ENCODE measurements around the gene FMNL2.
"Not testable (repeated sequence)": the region's sequence is repeated elsewhere in the genome, so short reads cannot be mapped to it uniquely, and the experiment has no call there.

Gene FMNL2

DNA sequence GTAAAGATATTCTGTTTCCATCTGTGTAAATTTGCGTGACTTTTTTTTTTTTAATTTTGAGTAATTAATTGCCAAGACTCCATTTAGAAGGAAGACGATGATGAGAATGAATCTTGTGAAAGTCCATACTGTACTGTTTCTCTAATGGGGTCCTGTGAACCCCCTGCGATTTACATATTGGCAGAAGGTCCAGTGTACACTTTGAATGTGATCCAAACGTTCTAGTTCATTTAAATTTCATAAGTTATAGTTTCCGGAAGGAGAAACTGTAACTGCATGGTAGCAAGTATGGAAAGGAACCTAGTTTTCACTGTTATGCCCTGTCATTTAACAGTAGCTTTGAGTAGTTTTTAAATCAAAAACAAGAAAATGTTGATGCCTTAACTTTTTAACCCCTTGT is 166.7 kb downstream of the FMNL2 start:
- DNase-seq: no peak

DNA sequence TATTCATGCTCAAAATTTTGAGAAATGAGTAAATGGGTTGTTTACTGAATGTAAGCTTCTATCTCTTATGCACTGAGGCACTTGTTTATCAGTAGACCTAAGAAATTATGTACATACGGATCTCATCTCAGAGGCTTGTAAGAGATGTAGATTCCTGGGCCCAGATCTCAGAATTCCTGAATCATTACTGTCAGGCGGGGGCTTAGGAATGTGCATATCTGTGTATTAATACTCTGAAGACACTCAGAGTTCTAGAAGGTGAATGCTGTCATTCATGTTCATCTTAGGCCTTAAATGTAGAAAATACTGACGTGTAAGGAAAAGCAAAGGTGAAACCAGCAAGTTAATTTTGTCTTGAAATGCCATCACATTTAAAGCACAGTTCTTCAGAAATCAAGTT is 169.6 kb downstream of the FMNL2 start:
- no peak for DNase-seq

DNA sequence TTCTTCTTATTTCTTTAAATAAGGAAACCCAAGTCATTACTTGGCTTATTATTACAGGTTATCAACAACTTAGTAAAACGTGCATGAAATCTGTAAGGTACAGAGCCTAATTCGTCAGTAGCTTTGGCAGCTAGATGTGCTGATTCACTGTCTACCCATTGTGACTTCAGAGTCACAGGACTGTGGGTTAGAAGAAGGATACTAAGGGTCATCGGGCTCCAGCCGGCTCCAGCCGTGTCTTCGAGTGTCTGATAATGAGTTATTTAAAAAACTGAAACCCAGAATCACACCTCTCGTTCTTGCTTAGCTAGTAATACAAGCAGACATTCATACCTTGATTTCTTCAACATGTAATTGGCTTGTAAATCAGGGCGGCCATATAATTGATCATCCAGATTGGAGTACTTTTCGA is 170.5 kb downstream of the FMNL2 start:
- DNase-seq: no peak

DNA sequence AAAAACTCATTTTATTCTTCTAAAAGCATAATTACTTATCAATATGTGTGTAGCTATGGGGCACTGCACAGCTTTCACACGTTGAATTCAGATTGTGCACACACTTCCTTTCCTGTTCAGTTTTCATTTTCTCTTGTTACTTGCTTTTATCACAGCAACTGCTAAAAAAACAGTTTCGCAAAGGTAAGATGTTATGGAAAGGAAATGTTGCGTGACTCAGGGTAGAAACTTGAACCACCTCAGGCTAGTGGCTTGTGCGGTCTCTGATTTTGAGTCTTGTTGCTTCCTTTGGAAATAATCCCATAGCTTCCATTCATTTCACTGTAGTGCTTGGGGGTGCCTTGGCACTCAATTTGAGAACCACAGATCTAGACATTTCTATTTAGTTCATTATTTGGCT is 171.9 kb downstream of the FMNL2 start:
- no peak for DNase-seq

DNA sequence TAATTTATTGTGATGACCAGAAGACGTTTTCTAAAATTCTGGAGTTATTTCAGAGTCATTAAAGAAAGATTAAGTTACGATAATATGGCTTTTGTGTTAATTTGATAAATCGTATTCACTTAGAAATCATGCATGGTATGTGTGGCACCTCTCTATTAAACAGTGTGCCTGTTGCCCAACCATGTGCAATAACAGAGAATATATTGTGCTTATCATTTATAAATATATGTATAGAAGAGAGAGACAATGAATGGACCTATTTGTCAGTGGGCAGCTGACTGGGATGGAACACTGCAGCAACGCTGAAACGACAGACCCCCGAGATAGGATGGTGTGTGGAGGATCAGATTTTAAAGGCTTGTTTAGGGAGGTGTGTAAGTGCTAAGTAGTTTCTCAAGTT is 172.9 kb downstream of the FMNL2 start:
- DNase-seq: no peak

DNA sequence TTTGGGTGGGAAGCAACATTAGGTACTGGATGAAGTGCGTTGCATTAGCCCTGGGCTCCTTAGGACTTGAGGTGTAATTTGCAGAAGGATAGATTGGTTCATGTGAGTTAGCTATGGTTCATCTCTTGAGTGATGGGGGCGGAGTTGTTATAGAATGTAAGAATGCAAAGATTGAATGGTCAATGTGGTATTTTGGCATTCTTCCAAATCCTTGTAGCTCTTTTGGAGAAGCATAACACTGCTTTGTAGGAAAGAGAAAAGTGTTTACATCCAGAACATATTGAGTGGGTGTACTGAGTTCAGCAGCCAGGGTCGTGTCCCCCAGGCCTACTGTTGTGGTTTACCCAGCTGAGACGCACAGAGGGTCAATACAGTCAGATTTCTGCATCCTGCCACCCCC is 173.5 kb downstream of the FMNL2 start:
- no peak for DNase-seq

DNA sequence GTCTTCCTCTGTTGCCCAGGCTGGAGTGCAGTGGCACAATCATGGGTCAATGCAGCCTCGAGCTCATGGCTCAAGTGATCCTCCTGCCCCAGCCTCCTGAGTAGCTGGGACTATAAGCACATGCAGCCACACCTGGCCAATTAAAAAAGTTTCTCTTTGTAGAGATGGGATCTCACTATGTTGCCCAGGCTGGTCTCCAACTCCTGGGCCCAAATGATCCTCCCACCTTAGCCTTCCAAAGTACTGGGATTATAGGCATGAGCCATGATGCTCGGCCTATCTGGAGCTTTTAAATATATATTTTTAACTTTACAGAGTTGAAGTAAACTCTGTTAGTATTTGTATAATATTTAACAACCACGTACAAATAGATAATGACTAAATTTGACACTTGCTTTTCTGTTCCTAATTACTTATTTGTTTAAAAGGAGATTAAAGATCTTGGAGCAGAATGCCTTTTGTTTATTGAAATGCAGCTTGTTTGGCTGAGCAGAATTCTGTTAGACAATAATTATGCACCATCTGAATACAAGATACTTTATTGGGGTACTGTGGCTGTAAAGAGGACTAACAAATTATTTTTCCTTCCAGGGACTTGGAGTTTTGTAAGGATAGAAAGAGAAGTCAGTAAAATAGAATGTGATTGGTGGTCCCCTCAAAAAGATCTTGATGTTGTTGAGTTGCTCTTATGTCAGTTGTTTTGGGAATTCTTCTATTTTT is 175.0 kb downstream of the FMNL2 start:
- no peak for DNase-seq

DNA sequence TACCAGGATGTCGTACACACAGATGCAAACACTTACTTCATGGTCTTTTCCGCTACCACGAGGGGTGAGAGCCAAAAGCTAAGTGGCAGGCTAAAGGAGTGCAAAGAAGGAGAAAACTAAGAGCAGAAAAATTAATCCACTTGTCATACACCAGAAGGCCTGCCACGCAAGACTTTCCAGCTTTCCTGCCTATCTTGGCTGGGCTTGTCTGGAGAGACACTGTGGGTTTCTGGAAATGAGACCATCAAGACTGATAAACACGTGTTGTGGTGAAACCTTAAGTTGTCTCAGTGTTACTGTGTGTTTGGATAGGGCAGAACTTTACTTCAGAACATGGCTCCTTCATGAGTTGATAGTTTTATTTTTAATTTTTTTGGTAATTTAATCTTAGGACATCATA is 175.6 kb downstream of the FMNL2 start:
- no peak for DNase-seq

DNA sequence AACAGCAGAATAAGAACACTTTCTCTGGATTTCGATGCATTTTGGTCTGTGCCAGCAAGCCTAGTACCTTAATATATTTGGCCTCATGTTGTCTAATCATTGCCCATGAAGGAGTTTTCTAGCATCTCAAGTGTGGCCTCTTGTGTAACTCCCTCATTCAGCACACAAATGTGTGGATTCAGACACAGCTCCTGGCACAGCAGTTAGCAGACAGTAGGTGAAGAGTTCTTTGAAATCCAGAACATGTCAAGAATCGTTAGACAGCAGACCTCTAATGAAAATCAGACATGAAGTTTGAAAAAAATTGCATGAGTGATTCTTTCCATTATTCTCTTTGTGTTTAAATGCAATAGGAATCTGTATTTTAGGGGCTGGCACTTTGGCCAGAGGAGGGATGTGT is 177.0 kb downstream of the FMNL2 start:
- DNase-seq: no peak

DNA sequence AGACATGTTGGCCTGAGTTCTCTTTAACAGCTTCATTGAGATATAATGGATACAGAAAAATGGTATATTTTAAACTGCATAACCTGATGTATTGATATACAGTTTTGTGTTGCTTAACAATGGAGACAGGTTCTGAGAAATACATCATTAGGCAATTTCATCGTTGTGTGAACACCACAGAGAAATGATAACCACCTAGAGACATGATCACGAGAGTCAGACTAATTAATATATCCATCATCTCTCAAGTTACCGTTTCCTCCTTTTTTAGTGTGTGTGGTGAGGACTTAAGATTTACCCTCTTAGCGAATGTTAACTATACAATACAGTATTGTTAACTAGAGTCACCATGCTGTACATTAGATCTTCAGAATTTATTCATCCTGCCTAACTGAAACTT is 178.1 kb downstream of the FMNL2 start:
- DNase-seq: no peak

DNA sequence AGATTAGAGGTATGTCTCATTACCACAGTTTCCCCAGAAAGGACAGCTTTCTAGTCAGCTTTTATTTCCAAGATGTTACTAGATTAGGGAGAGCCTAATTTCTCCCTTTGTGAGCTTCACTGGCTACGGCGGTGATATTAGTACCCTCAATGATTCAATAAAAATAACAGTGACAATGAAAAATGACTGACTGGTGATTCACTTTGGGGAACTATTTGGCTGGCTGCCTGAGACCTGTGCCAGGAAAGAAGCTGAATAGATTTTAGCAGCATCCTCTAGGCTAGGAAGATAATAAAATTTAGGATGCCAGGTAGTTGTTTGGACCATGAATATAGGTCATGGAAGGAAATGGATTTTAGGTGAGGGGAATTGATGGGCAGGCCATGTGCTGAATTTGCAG is 178.7 kb downstream of the FMNL2 start:
- no peak for DNase-seq

DNA sequence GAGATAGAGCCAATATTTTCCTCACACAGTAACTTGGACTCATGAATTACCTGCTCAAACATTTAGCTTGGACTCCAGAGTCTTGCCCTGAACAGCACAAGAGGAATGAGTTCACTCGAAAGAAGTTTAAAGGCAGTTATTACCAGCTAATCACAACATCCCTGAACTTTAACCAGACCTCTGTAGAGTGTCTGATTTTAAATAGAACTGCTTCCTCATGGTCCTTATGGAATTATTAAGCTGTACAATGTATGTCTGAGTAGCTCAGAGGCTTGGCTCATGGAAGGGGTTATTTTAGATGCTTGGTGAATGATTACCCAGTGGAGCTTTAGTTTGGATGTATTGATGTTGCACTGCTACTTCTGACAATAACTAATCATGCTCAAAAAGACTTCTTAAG is 183.1 kb downstream of the FMNL2 start:
- no peak for DNase-seq

DNA sequence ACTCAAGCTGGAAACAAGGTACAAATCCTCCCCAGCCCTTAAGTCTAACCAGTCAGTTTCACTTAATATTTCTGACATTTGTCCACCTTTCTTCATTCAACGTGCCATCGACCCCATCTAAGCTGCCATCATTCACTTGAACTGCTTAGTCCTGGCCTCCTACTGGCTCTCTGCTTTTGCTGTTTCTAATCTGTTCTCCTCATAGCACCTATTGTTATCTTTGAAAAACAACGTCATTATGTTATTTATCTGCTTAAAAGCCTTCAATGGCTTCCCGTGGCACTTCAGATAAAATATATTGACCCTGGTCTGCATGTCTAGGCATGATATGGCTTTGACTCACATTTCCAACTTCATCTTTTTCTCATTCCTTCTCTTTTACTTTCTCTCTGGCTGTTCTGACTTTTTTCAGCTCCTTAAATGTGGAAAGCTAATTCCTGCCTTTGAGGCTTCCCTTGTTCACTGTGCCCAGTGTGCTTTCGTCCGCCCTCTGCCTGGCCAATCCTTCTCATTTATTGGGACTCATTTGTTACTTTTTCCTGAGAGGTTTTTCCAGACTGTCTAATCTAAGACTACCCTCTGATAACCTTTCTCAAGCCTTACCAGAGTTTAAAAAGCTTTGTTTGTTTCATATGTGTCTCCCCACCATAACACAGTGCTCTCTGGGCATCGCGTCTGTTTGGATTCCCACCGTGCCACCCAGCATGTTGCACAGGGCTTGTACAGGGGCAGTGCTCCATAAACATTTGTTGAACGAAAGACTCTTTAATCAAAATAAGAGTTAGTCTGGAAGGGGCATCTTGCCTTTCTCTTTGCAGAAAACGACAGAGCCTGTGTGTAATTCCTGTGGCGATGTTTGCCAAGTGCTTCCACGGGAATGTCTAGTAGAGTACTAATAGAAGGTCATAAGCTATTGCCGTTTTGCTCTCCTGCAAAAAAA is 183.9 kb downstream of the FMNL2 start:
- no peak for DNase-seq

DNA sequence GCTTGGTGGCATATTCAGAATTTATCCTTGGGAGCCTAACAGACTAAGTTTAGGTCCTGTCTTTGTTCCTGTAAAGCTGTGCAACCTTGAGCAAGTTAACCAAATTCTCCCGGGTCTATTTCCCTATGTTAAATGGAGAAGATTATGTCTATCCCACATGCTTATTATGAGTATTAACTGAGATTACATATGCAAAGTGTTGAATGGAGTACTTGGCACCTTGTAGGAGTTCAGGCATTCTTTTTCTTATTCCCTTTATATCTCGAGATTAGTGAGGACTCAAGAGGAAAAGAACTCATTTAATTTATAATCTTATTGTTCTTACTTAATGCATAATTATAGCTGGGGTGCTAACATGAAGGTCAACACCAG is 184.6 kb downstream of the FMNL2 start:
- no peak for DNase-seq

DNA sequence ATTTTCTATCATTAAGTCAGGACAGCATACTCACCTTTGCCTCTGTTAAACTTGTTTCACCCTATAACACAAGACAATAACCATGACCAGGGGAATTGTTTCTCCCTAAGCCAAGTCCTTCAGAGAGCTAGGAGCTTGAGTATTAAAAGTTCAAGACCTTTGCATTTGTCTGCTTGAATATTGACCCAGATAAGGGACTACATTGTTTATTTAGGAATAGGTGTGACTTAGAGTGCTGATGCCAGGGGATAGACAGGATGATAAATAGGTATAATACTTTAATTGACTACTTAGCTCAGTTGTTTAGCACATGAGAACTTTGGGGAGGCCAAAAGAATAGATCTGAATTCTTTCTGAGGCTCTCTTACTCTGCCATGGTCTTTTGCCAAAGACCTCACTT is 185.8 kb downstream of the FMNL2 start:
- DNase-seq: no peak

DNA sequence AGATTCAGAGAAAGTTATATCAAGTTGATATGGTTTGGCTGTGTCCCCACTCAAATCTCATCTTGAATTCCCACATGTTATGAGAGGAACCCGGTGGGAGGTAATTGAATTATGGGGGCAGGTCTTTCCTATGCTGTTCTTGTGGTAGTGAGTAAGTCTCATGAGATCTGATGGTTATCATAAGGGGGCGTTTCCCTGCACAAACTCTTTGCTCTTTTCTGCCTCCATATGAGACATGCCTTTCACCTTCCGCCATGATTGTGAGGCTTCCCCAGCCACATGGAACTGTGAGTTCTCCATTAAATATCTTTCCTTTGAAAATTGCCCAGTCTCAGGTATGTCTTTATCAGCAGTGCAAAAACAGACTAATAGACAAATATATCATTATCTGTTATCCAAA is 187.5 kb downstream of the FMNL2 start:
- DNase-seq: not testable (repeated sequence)

DNA sequence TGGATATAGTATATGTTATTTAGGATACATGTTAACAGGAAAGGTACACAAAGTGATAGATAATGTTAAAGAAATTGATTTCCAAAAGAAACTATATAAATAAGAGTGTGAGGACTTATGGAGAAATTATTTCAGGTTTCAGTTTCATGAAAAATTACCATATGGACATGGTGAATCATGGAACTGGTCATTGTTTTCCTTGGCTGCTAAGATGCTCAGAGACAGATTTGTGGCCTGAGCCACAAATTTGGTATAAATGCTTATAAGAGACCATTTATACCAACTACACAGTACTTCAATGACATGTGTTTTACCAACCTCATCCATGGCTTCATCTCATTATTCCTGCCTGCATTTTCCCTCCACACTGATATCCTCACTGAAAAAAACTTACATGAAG is 188.1 kb downstream of the FMNL2 start:
- DNase-seq: no peak

DNA sequence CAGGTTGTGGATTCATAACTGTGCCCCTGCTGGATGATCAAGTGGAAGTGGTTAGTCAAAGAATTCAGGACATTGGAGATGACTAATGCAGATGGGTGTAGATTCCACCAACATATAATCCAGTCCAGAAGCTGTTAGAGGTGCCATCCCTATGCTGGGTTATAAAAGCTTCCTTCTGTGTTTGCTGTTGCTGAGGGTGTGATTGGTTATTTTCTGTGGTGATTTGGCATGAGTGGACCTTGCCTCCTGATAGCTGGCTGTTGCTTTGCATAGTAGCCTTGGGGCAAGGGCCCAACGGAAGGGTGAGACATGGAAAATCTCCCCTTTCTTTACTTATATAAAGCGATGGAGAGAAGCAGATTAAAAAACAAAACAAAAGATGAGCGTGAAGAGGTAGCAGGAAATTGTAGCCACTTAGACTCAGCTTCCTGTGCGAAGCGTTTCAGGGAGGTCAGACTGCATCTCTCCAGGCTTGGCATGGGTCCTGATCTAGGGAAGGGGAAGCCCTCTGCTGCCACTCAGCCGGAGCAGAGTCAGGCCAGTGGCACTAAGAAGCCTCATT is 190.4 kb downstream of the FMNL2 start:
- DNase-seq: no peak

DNA sequence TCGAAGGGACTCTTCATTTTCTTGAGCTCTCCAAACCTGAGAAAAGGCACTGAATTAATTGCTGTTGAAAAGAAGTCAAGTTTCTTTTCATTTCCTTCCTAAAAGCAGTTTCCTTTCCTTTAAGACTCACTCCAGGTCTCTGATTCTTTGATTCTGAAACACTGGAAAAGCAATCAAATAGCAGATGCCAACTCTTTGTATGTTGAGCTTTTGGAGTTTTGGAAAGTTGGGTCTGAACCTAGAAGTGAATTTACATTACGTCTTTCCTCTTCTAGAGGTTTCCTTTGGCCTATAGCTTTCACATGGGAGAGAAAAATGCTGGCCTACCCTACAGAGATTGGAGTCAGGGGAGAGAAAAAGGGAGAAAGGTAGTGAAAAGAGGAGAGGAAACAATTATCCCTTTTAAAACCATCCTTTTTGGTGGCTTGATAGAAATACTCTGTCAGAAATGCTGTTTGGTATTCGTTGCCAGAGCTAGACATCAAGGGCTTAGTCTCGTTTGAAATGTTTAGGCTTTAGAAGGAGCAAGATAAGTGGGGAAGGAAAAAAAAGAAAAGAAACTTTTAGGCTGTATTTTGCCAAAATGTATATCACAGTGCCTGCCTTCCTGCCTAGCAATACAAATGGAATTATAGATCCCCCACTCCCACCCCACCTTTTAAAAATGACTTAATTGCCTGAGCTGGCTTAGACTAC is 194.6 kb downstream of the FMNL2 start:
- no peak for DNase-seq

DNA sequence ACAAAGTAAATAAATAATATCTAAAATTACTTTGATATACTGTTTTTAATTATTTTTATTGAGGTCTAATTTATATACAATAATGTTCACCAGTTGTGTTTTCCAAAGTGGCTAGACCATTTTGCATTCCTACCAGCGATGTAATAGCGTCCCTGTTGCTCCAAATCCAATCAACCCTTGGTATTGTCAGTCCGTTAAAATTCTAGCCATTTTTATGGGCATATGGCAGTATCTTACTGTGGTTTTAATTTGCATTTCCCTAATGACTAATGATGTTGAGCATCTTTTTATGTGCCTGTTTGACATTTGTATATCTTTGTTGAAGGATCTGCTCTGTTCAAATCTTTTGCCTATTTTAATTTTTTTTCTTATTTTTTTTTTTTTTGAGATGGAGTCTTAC is 197.3 kb downstream of the FMNL2 start:
- no peak for DNase-seq

DNA sequence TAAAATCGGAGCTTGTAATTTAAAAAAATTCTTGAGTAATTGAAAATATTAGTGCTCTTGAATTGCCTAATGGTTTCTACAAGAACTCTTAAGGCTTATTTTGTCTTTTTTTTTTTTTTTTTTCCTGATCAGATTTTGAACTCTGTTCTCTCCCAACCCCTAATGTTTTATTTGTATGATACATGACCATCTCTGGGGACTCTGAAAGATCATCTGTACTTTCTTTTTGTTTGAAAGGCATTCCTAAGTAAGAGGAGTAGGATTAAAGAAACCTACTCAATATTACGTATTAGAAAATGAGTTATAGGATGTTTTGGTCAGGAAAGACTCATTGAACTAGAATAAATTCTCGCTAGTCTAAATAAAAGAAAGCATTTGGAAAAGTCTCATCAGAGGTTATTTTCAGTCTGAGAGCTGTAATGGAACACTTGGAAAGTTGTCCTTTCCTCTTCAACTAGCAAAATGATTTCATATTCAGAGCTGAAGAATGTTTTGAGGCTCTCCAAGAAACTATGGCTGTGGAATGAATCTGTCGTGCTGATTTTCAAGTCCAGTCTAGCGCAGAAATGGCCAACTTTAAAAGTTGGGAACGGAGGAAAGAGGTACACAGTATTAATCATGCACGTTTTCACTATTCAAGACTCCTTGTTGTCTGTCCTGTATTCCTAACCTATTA is 199.6 kb downstream of the FMNL2 start:
- no peak for DNase-seq

DNA sequence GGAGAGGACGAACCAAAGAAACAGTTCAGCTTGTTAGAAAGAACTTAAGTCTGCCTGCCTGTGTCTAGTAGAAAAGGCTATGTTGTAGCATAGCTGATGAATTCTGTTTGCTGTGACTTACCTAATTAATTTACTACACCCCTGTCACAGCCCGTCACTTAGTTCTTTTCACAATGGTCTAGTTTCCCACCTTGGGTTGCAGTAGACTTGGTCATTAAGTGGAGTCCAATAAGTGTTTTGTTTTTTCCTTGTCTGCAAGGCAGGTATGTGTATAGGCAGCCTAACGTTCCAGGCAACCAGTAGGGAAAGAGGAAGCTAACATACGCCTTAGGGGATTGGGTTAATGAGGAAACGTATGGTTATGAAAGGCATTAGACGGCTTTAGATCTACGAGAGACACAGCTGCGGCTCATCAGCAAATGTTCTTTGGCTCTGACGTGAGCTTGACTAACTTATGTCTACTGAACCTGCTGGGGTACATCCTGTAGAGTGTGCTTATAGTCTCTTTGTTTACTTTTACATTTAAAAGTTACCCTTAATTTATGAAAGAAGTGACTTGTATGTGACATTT is 202.2 kb downstream of the FMNL2 start:
- DNase-seq: no peak

DNA sequence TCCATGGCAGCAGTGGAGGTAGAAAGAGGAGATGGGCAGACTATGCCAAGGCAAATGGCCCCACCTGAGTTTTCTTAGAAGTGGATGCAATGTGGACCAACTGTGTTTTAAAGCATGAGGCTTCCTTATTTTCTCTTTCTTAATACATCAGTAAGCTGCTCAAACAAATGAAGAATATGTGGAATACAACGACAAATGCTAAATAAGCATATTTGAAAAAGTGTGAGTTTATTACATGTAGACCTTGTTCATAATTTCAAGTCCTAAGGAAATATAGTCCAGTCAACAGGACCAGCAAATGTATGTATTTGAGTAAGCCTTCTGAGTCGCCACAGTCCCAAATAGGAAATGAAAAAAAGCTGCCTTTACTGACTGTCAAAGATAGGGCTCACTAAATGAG is 204.4 kb downstream of the FMNL2 start:
- DNase-seq: no peak

Measured in stimulated activated CD4-positive, alpha-beta T cell treated with anti-CD3 and anti-CD28 coated beads, Interleukin-4, amount 100 ng/mL, for 24 hours (primary cell).